K562 (cell line): ENCODE data around the gene PITPNC1. TPM values are rescaled to one million over a fixed set of nuclear protein-coding genes. Genes with fewer than 3 reads are reported as not detected.

ENCODE experiments used
- ARNT ChIP-seq, 2 experiments: fragments of 450-650 bp; IDR thresholded peaks; 2 replicates each; pipeline ENCODE4 v1.6.1; 2016; ENCODE audit warnings: mild to moderate bottlenecking in 1 of 2
- FOXA3 ChIP-seq, 2 experiments: fragments of 450-650 bp in 1 of 2; sonication (generic) in 1 of 2; formaldehyde crosslinking; IDR thresholded peaks in 1 of 2; conservative IDR thresholded peaks in 1 of 2; 2 replicates each; pipeline versions ENCODE4 v1.4.0 to v1.8.0; 2020 to 2022; ENCODE audit warnings: mild to moderate bottlenecking in 2 of 2, missing genetic modification reagents in 1 of 2
- FOXK1 ChIP-seq: sonication (generic); formaldehyde crosslinking; IDR thresholded peaks from 2 replicates; pipeline ENCODE4 v1.8.0; 2022; ENCODE audit warnings: missing genetic modification reagents, mild to moderate bottlenecking, borderline replicate concordance
- HDAC3 ChIP-seq: fragments of 450-650 bp; IDR thresholded peaks from 2 replicates; pipeline ENCODE4 v1.6.1; 2018; ENCODE audit warnings: borderline replicate concordance, mild to moderate bottlenecking, moderate library complexity; ENCODE audit not compliant: partially characterized antibody
- HNRNPK ChIP-seq: fragments of 200-400 bp; formaldehyde crosslinking; IDR thresholded peaks from one replicate; pipeline ENCODE4 v1.6.1; 2018; ENCODE audit warnings: mild to moderate bottlenecking, low read depth, low read length; ENCODE audit not compliant: poor library complexity, severe bottlenecking
- HOMEZ ChIP-seq: fragments of 250-450 bp; sonication (Bioruptor Pico); IDR thresholded peaks from 2 replicates; pipeline ENCODE4 v1.4.0; 2020; ENCODE audit warnings: mild to moderate bottlenecking, moderate library complexity
- MED1 ChIP-seq: sonication (generic); formaldehyde crosslinking; IDR thresholded peaks from 2 replicates; pipeline ENCODE4 v1.8.1; 2023; ENCODE audit warnings: missing genetic modification reagents, borderline replicate concordance
- MEIS2 ChIP-seq: fragments of 450-650 bp; IDR thresholded peaks from 2 replicates; pipeline ENCODE4 v1.6.1; 2014; ENCODE audit warnings: mild to moderate bottlenecking; ENCODE audit not compliant: partially characterized antibody
- MTA2 ChIP-seq: fragments of 450-650 bp; IDR thresholded peaks from 2 replicates; pipeline ENCODE4 v1.6.1; 2016; ENCODE audit warnings: low read depth
- MTF1 ChIP-seq: fragments of 250-450 bp; sonication (Bioruptor Pico); IDR thresholded peaks from 2 replicates; pipeline ENCODE4 v1.9.0; 2021; ENCODE audit warnings: moderate library complexity, mild to moderate bottlenecking, inconsistent platforms, borderline replicate concordance
- NELFE ChIP-seq: IDR thresholded peaks from 2 replicates; pipeline ENCODE4 v1.6.1; 2011; ENCODE audit warnings: mild to moderate bottlenecking; ENCODE audit not compliant: insufficient read depth, insufficient read length
- NFRKB ChIP-seq: fragments of 450-650 bp; IDR thresholded peaks from 2 replicates; pipeline ENCODE4 v1.6.1; 2016; ENCODE audit warnings: low read depth
- NFXL1 ChIP-seq: fragments of 450-650 bp; formaldehyde crosslinking; IDR thresholded peaks from 2 replicates; pipeline ENCODE4 v1.4.0; 2021; ENCODE audit warnings: mild to moderate bottlenecking
- NR1H2 ChIP-seq: sonication (generic); formaldehyde crosslinking; IDR thresholded peaks from 2 replicates; pipeline ENCODE4 v1.4.0; 2020; ENCODE audit warnings: mild to moderate bottlenecking, missing genetic modification reagents
- PHF8 ChIP-seq: fragments of 200-600 bp; sonication (generic); IDR thresholded peaks from 2 replicates; pipeline ENCODE4 v1.6.1; 2012; ENCODE audit warnings: mixed run types, mild to moderate bottlenecking, inconsistent platforms, low read length, moderate library complexity, borderline replicate concordance
- PKNOX1 ChIP-seq: fragments of 450-650 bp; IDR thresholded peaks from 2 replicates; pipeline ENCODE4 v1.6.1; 2016
- PTBP1 ChIP-seq: fragments of 200-400 bp; formaldehyde crosslinking; IDR thresholded peaks from 2 replicates; pipeline ENCODE4 v1.6.1; 2017; ENCODE audit warnings: low read depth, low read length
- SMARCE1 ChIP-seq: fragments of 450-650 bp; IDR thresholded peaks from 2 replicates; pipeline ENCODE4 v1.7.1; 2016; ENCODE audit warnings: mild to moderate bottlenecking
- TGIF2 ChIP-seq: sonication (generic); formaldehyde crosslinking; IDR thresholded peaks from 2 replicates; pipeline ENCODE4 v1.8.1; 2022; ENCODE audit warnings: mild to moderate bottlenecking, missing genetic modification reagents, moderate library complexity
- YBX1 ChIP-seq: fragments of 450-650 bp; IDR thresholded peaks from 2 replicates; pipeline ENCODE4 v1.7.1; 2016; ENCODE audit warnings: mild to moderate bottlenecking
- ZBTB1 ChIP-seq: sonication (generic); formaldehyde crosslinking; IDR thresholded peaks from 2 replicates; pipeline ENCODE4 v1.8.1; 2023; ENCODE audit warnings: missing genetic modification reagents, low read depth, mild to moderate bottlenecking, borderline replicate concordance
- ZNF184 ChIP-seq: sonication (generic); formaldehyde crosslinking; IDR thresholded peaks from 2 replicates; pipeline ENCODE4 v1.5.0; 2020; ENCODE audit warnings: missing genetic modification reagents
- ZNF23 ChIP-seq: fragments of 250-450 bp; sonication (Bioruptor Pico); IDR thresholded peaks from 2 replicates; pipeline ENCODE4 v1.4.0; 2020; ENCODE audit warnings: mild to moderate bottlenecking
- ZNF507 ChIP-seq: conservative IDR thresholded peaks from 2 replicates; pipeline ENCODE4 v1.6.1; 2017; ENCODE audit warnings: missing genetic modification characterization, missing compliant biosample characterization
- polyA plus RNA-seq, 8 experiments: library from polyadenylated mRNA; depleted of rRNA in 4 of 8; stranded (reverse) in 5 of 8; unstranded in 3 of 8; fragments of >200 nt; fragmentation: Nextera tagmentation in 2 of 8; fragmentation: Illumina TruSeq in 1 of 8; extraction: Ambion mirVana in 2 of 8; extraction: Trizol in 1 of 8; gene quantifications; 2 replicates each; pipeline versions ENCODE4 v1.2.1 to v1.2.3, GENCODE V29; 2011 to 2014; ENCODE audit warnings: inconsistent platforms in 1 of 8, missing spikeins in 1 of 8
- total RNA-seq, 7 experiments: library from RNA; depleted of rRNA in 6 of 7; stranded (reverse); fragments of >200 nt in 6 of 7; fragmentation: Illumina TruSeq in 2 of 7; extraction: Trizol in 2 of 7; gene quantifications; 2 replicates each; pipeline versions ENCODE4 v1.2.1 to v1.2.3, GENCODE V29; 2011 to 2021; ENCODE audit warnings: low replicate concordance in 1 of 7
- TF ChIP-seq, protein P1 (sequence below), 2 experiments: IDR thresholded peaks in 1 of 2; conservative IDR thresholded peaks in 1 of 2; 2 replicates each; pipeline ENCODE4 v1.6.1; 2016; ENCODE audit warnings: low read depth in 2 of 2, mild to moderate bottlenecking in 1 of 2, missing compliant biosample characterization in 1 of 2, missing genetic modification characterization in 1 of 2, moderate library complexity in 1 of 2

PITPNC1 gene
- total and polyA plus RNA-seq, 9 of the 15 experiments (the other 6 are each of a cell fraction or from before 2014, with no cell fraction given): 0.11 to 1.1 (median 0.65) TPM

- TF ChIP-seq PTBP1 (no peak), HNRNPK (no peak), HDAC3 (no peak), NR1H2 (CRISPR knock-in tag) (no peak), PKNOX1 (peak; percentile 60; the same call in 1 of the 2 replicates), MED1 (CRISPR knock-in tag) (no peak), NELFE (no peak), ARNT (IDR thresholded peaks at IDR 0.05) (0 out of 4 replicates have a peak, but pooled peaks of 1 of the 2 experiments have one; percentile 15), YBX1 (no peak), FOXA3 (CRISPR knock-in tag; conservative IDR thresholded peaks at IDR 0.05 in 1 of 2, IDR thresholded peaks at IDR 0.05 in 1 of 2) (0 out of 4 replicates have a peak, but pooled peaks of 1 of the 2 experiments have one; percentile 40), SMARCE1 (no peak), ZNF184 (CRISPR knock-in tag) (no peak), NFXL1 (no peak), HOMEZ (CRISPR knock-in tag) (no peak), NFRKB (no peak), MTF1 (CRISPR knock-in tag) (no peak), MEIS2 (peak; percentile 43), ZBTB1 (no peak), MTA2 (no peak), ZNF23 (no peak), FOXK1 (no peak), TGIF2 (CRISPR knock-in tag) (no peak), ZNF507 (tag) (no peak), PHF8 (no peak)
- TF ChIP-seq, protein P1, sequence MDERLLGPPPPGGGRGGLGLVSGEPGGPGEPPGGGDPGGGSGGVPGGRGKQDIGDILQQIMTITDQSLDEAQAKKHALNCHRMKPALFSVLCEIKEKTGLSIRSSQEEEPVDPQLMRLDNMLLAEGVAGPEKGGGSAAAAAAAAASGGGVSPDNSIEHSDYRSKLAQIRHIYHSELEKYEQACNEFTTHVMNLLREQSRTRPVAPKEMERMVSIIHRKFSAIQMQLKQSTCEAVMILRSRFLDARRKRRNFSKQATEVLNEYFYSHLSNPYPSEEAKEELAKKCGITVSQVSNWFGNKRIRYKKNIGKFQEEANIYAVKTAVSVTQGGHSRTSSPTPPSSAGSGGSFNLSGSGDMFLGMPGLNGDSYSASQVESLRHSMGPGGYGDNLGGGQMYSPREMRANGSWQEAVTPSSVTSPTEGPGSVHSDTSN (CRISPR knock-in tag; IDR thresholded peaks at IDR 0.05; ENCODE audit: low read depth): no peak
- TF ChIP-seq, protein P1 (tag; conservative IDR thresholded peaks at IDR 0.05; ENCODE audit: low read depth): peak; percentile 35; the same call in 1 of the 2 replicates
These were observed 341.4 kb downstream of the PITPNC1 start (continued) for GRCh38 chr17:67718325-67718941.
